K562 (cell line): ENCODE measurements around the gene NRN1L. TPM values are rescaled to one million over a fixed set of nuclear protein-coding genes. Genes with fewer than 3 reads are reported as not detected.

Source experiments
- CXXC5 ChIP-seq: fragments of 250-450 bp; sonication (Bioruptor Pico); IDR thresholded peaks from 2 replicates; pipeline ENCODE4 v1.8.0; 2022; ENCODE audit warnings: inconsistent platforms, mild to moderate bottlenecking, moderate library complexity
- DIDO1 ChIP-seq: fragments of 450-650 bp; IDR thresholded peaks from 2 replicates; pipeline ENCODE4 v1.6.1; 2016; ENCODE audit warnings: low read depth, missing biosample characterization, missing genetic modification characterization
- RBM39 ChIP-seq: fragments of 200-400 bp; formaldehyde crosslinking; optimal IDR thresholded peaks from 2 replicates; pipeline ENCODE3; 2018; ENCODE audit warnings: low read depth, low read length
- SP2 ChIP-seq: IDR thresholded peaks from 2 replicates; pipeline ENCODE4 v1.6.1; 2011; ENCODE audit warnings: mild to moderate bottlenecking, low read depth, low read length, moderate library complexity; ENCODE audit not compliant: poor library complexity, severe bottlenecking; ENCODE audit errors: extremely low read depth
- TAF1 ChIP-seq: IDR thresholded peaks from 2 replicates; pipeline ENCODE4 v1.6.1; 2011; ENCODE audit warnings: mild to moderate bottlenecking, low read length, moderate library complexity; ENCODE audit not compliant: insufficient read depth, control insufficient read depth, severe bottlenecking; ENCODE audit errors: extremely low read depth
- ZNF41 ChIP-seq: fragments of 250-450 bp; sonication (Bioruptor Pico); conservative IDR thresholded peaks from 2 replicates; pipeline ENCODE4 v1.4.0; 2020; ENCODE audit warnings: mild to moderate bottlenecking
- ZSCAN32 ChIP-seq: fragments of 450-650 bp; formaldehyde crosslinking; IDR thresholded peaks from 2 replicates; pipeline ENCODE4 v1.4.0; 2020; ENCODE audit warnings: mild to moderate bottlenecking, moderate library complexity
- polyA plus RNA-seq, 8 experiments: library from polyadenylated mRNA; depleted of rRNA in 4 of 8; stranded (reverse) in 5 of 8; unstranded in 3 of 8; fragments of >200 nt; fragmentation: Nextera tagmentation in 2 of 8; fragmentation: Illumina TruSeq in 1 of 8; extraction: Ambion mirVana in 2 of 8; extraction: Trizol in 1 of 8; gene quantifications; 2 replicates each; pipeline versions ENCODE4 v1.2.1 to v1.2.3, GENCODE V29; 2011 to 2014; ENCODE audit warnings: inconsistent platforms in 1 of 8, missing spikeins in 1 of 8
- total RNA-seq, 7 experiments: library from RNA; depleted of rRNA in 6 of 7; stranded (reverse); fragments of >200 nt in 6 of 7; fragmentation: Illumina TruSeq in 2 of 7; extraction: Trizol in 2 of 7; gene quantifications; 2 replicates each; pipeline versions ENCODE4 v1.2.1 to v1.2.3, GENCODE V29; 2011 to 2021; ENCODE audit warnings: low replicate concordance in 1 of 7
- TF ChIP-seq, protein P1 (sequence below): sonication (generic); formaldehyde crosslinking; IDR thresholded peaks from 2 replicates; pipeline ENCODE4 v1.8.0; 2022; ENCODE audit warnings: mild to moderate bottlenecking, missing genetic modification reagents
- TF ChIP-seq, protein P2 (sequence below): IDR thresholded peaks from 2 replicates; pipeline ENCODE4 v1.6.1; 2012; ENCODE audit warnings: low read depth, low read length, improper control_type of control experiment, borderline replicate concordance
- TF ChIP-seq, protein P3 (sequence below): fragments of 450-650 bp; IDR thresholded peaks from one replicate; pipeline ENCODE4 v1.6.1; 2018; ENCODE audit warnings: mild to moderate bottlenecking, moderate library complexity; ENCODE audit not compliant: partially characterized antibody
- TF ChIP-seq, protein P4 (sequence below): fragments of 450-650 bp; IDR thresholded peaks from 2 replicates; pipeline ENCODE4 v1.6.1; 2016; ENCODE audit warnings: low read depth, mild to moderate bottlenecking, moderate library complexity

NRN1L gene
- total and polyA plus RNA-seq, 9 of the 15 experiments (the other 6 are each of a cell fraction or from before 2014, with no cell fraction given), result 0.22 to 0.86 (median 0.61) TPM; not detected in 5

DNA sequence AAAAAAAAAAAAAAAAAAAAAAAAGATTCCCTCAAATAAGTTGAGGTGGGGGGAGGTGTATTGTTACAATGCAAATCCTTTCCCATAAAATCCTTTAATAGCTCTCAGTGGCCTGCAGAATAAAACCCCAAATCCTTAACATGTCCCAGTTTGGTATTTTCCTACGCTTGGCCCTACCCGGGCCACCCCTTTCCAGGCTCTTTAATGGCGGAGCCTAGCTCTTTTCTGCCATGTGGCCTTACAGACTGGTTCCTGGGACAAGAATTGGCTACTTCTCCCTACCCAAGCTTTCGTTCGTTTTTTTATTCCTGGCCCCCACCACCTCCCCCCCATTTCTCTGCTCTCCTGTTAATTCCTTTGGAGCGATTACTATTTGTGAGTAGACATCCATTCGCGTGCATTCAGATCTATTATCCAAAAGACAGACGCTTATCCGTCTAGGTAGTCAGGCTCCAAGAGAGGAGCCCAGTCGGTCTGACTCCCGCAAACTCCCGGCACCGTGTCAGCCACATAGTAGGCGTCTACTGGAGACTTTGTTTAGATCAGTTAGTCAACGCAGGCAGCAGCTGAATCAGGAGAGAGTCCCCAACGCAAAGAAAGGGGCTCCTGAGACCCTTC is 43.4 kb upstream of the NRN1L start (continued):
- TF ChIP-seq, protein P1, sequence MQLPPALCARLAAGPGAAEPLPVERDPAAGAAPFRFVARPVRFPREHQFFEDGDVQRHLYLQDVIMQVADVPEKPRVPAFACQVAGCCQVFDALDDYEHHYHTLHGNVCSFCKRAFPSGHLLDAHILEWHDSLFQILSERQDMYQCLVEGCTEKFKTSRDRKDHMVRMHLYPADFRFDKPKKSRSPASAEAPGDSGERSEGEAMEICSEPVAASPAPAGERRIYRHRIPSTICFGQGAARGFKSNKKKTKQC (CRISPR knock-in tag), result no peak
- TF ChIP-seq TAF1 (no peak), ZNF41 (no peak), SP2 (no peak), CXXC5 (CRISPR knock-in tag) (no peak), RBM39 (no peak), ZSCAN32 (CRISPR knock-in tag) (no peak), DIDO1 (tag) (no peak)
- TF ChIP-seq, protein P2, sequence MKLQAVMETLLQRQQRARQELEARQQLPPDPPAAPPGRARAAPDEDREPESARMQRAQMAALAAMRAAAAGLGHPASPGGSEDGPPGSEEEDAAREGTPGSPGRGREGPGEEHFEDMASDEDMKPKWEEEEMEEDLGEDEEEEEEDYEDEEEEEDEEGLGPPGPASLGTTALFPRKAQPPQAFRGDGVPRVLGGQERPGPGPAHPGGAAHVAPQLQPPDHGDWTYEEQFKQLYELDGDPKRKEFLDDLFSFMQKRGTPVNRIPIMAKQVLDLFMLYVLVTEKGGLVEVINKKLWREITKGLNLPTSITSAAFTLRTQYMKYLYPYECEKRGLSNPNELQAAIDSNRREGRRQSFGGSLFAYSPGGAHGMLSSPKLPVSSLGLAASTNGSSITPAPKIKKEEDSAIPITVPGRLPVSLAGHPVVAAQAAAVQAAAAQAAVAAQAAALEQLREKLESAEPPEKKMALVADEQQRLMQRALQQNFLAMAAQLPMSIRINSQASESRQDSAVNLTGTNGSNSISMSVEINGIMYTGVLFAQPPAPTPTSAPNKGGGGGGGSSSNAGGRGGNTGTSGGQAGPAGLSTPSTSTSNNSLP, result no peak
- TF ChIP-seq, protein P3, sequence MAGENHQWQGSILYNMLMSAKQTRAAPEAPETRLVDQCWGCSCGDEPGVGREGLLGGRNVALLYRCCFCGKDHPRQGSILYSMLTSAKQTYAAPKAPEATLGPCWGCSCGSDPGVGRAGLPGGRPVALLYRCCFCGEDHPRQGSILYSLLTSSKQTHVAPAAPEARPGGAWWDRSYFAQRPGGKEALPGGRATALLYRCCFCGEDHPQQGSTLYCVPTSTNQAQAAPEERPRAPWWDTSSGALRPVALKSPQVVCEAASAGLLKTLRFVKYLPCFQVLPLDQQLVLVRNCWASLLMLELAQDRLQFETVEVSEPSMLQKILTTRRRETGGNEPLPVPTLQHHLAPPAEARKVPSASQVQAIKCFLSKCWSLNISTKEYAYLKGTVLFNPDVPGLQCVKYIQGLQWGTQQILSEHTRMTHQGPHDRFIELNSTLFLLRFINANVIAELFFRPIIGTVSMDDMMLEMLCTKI, result no peak
- TF ChIP-seq, protein P4, sequence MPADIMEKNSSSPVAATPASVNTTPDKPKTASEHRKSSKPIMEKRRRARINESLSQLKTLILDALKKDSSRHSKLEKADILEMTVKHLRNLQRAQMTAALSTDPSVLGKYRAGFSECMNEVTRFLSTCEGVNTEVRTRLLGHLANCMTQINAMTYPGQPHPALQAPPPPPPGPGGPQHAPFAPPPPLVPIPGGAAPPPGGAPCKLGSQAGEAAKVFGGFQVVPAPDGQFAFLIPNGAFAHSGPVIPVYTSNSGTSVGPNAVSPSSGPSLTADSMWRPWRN, result no peak
